ENCODE data around the gene RBP4.

RBP4 gene

GRCh38 chr10:93595378-93596161 is 5.5 kb downstream of the RBP4 start:
- no peak for DNase-seq

- DNase-seq = no peak
These were observed 6.5 kb downstream of the RBP4 start for GRCh38 chr10:93594518-93594917.

GRCh38 chr10:93593749-93594148 is 7.3 kb downstream of the RBP4 start:
- no peak for DNase-seq

GRCh38 chr10:93593254-93593653 is 7.8 kb downstream of the RBP4 start:
- DNase-seq = no peak

GRCh38 chr10:93591065-93591808 is 9.8 kb downstream of the RBP4 start:
- DNase-seq = no peak

- DNase-seq = no peak
These were observed 10.4 kb downstream of the RBP4 start for GRCh38 chr10:93590638-93591037.

GRCh38 chr10:93589648-93590562 is 11.1 kb downstream of the RBP4 start:
- no peak for DNase-seq

- no peak for DNase-seq
These were observed 16.6 kb downstream of the RBP4 start for GRCh38 chr10:93584445-93584844.

- no peak for DNase-seq
These were observed 20.2 kb downstream of the RBP4 start for GRCh38 chr10:93580828-93581227.

GRCh38 chr10:93579985-93580711 is 20.9 kb downstream of the RBP4 start:
- DNase-seq = no peak

- DNase-seq = no peak
These were observed 21.9 kb downstream of the RBP4 start for GRCh38 chr10:93579089-93579488.

- no peak for DNase-seq
These were observed 23.5 kb downstream of the RBP4 start for GRCh38 chr10:93577565-93577964.

GRCh38 chr10:93576888-93577287 is 24.1 kb downstream of the RBP4 start:
- DNase-seq = no peak

- DNase-seq = no peak
These were observed 27.1 kb downstream of the RBP4 start for GRCh38 chr10:93573924-93574323.

GRCh38 chr10:93573051-93573909 is 27.8 kb downstream of the RBP4 start:
- no peak for DNase-seq

GRCh38 chr10:93572606-93573005 is 28.4 kb downstream of the RBP4 start:
- no peak for DNase-seq

- DNase-seq = no peak
These were observed 30.7 kb downstream of the RBP4 start for GRCh38 chr10:93570383-93570782.

- DNase-seq = no peak
These were observed 33.0 kb downstream of the RBP4 start for GRCh38 chr10:93568105-93568390.

GRCh38 chr10:93567277-93568104 is 33.5 kb downstream of the RBP4 start:
- DNase-seq = no peak

- DNase-seq = no peak
These were observed 34.4 kb downstream of the RBP4 start, which contains the start of gene FFAR4 for GRCh38 chr10:93566435-93567276. FFAR4 (plus strand) TSS chr10:93566665; CDS start chr10:93566721, 56 bp downstream.
